Sciatic nerve (tissue), 2 donors: ENCODE measurements around the gene ERICH6. TPM values are rescaled to one million over a fixed set of nuclear protein-coding genes. Genes with fewer than 3 reads are reported as not detected.

Experiments
- ATAC-seq: fragments of 200-7000 bp; cut with Tn5 transposase; one replicate; pipeline ENCODE4 v1.9.1; 2020; ENCODE audit warnings: mild to moderate bottlenecking, moderate library complexity
- DNase-seq: peaks from one replicate; pipeline ENCODE4 v3.0.0-alpha.2; 2020; ENCODE audit warnings: low spot score
- intact Hi-C: fragments of 100-400 bp; cut with DNase I; formaldehyde crosslinking; loops from one replicate; pipeline ENCODE4 v1.14.2; 2022
- total RNA-seq: library from RNA; stranded (reverse); fragmentation: NEBNext Ultra II Directional; extraction: Animal tissue kit (Norgen Biotek cat#: 25700); gene quantifications from one replicate; pipeline ENCODE4 v1.2.1, GENCODE V29; 2021
- donor health status: DM: no; HTN: no; CAD: no.
- donor health status: DM: no; HTN: no; CAD: no.

Gene ERICH6
- total RNA-seq, 1 donor from 2014 or later = 0.49 TPM

DNA sequence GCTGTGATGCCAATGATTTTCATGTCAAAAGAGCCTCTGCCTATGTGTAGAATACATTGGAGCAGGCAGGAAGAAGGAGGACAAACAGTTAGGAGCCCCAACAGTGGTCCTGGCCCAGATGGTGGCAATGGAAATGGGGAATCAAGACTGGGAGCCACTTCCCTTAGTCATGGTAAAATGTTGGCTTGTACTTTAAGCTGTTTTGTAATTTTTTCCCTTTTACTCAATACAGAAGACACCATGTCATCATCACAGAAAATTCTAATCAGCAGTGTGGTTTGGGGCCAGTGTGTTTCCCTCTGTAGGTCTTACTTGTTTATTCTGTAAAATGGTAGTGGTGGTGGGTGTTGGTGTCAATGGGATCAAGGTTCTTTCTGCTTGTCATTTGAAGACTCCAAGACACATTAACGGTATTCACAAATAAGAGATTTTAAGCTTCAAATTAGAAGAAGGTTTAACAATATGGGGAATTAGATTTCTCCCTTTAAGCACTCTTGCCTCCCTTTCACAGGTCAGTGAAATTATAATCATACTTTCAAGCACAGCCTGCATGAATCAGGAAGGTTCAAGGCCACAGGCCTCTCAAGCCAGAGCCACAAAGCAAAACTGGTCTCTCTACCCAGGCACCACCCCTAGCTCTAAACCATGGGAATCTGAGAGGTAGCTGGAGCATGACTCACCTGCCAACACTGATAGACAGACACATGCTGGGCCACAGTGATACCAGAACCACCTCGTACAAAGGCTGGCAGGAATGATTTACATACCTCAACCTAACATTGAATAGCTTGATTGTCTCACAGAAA is 34.4 kb upstream of the ERICH6 start:
- DNase-seq (no peak), ATAC-seq (peak; percentile 77)
- intact Hi-C loops = no loop called here

DNA sequence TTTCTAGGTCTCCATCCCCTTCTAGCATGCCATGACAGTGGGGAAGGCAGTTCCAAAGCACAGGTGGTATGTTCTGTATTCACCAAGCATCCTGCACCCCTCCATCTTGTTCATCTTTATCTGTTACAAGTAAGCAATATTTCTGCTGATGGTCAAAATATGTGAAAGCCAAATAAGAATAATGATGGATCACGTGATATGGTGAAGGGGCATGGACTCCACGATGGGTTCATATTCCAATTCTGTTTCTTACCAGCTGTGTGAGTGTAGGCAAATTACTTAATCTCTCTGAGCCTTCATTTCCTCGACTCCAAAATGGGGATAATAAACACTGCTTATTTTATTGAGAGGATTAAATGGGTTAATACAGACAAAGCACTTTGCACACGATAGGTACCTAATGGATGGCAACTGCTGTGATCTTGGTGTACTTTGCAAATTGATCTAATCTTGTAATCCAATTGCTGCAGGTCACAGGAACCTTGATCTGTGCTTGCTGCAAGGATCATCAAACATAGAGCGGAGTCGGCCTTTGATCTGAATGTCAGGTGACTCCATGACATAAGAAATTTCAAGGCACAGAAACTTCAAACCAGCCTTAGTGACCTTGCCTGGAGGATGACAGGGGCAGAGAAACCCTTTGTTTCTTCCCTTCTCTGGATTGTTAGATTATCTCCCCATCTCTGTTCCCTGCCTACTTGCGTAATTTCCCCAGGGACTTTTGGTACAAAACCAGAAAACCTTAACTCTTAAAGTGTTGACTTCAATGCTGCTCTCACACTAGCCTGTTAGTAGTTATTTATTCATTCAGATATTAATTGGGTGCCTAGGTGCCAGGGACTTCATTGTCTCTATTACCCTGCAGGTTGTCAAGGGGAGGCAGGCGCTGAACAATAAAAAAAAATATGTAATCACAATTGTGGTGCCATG is 33.4 kb upstream of the ERICH6 start:
- intact Hi-C loops = no loop called here
- DNase-seq (no peak), ATAC-seq (peak; percentile 62)

DNA sequence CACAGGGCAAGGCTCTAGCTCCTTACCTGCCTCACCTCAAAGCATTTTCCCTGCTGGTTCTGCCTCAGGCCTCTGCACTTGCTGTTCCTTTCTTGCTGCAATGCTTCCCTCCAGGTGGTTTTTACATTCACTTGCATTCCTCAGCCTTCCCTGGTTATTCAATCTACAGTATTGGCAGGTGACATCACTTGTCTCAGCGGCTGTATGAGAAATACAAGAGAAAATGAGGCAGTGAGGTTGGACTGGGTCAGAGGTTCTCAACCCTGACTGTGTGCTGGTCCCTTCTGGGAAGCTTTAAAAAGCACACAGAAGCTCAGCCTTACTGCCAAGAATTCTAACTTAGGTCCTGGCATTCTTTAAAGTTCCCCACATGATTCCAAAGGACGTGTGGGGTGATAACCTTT is 32.6 kb upstream of the ERICH6 start:
- DNase-seq = no peak
- intact Hi-C loops = no loop called here
- ATAC-seq = no peak

DNA sequence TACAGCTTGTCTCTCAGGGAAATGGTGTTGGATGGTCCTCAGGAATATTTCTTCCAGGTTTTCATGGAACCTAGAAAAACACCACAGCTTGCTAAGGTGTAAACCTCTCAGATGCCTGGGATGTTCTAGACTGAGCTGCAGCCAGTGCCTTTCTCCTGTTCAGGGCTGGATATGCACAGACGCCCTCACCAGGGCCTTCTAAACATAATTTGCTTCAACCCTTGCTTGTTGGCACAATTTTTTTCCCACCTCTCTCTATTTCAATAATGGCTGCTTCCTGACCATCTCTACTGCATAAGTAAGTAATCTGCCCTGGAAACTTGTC is 31.0 kb upstream of the ERICH6 start:
- intact Hi-C loops = no loop called here
- DNase-seq = no peak
- ATAC-seq = no peak

DNA sequence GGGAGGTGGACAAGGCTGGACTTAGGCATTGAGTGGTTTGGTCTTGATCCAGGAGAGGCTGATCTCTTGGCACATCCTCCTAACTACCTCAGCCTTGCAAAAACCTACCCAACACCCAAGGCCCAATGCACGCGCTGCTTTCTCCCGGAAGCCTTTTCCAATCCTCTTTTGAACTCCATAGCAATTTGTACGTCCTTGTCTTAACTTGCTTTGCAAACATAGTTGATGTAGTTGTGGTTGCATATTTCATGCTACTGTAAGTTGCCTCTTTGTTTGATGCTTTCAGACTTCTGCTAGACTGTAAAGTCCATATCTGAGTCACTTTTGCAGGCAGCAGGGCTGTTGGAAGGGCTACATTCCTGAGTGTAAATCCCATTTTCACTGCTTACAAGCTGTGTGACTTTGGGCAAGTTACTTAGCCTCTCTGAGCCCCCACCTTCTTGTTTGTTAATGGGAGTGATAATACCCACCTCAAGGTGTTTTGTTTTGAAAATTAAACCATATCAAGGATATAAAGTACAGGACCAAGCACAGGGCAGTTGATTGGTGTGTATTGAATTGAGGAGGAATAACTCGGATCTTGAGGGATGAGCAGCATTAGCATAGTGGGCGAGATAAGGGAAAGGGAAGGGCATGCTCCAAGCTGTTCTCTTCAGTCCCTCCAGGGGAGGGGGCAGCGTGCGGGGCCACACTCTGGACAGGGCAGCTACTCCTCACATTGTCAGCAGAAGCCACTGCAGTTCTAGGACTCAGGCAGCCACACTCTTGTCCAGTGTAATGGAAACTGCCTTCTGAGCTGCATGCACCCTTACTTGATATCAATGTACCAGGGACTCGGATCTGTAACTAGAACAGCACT is 30.4 kb upstream of the ERICH6 start:
- intact Hi-C loops = no loop called here
- no peak for ATAC-seq
- DNase-seq = no peak

DNA sequence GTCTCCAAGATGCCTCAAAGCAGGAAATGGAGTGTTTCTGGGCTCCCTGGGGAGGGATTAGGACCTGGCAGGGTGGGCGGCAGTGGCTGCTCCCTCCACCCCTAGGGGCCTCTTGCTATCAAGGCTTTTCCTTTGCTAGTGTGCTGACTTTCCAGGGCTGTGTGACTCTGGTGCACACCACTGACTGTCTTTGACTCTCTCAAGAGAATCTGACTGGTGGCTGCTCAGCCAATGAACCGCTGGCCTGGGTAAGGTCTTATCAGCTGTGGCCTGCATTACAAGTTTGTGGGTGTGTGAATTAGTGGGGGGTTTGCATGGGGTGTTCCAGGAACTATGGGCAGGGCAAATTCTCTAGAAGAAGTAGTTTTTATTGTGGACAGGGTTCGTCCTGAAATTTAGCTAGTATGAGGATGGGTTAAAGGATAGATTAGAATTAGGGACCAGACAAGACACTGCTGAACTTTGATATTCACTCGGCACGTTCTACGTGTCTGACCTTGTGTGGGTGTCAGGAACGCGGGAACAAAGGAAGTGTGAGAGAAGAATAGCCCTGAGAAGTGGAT is 29.7 kb upstream of the ERICH6 start:
- no peak for DNase-seq
- ATAC-seq = no peak
- intact Hi-C loops = no loop called here

DNA sequence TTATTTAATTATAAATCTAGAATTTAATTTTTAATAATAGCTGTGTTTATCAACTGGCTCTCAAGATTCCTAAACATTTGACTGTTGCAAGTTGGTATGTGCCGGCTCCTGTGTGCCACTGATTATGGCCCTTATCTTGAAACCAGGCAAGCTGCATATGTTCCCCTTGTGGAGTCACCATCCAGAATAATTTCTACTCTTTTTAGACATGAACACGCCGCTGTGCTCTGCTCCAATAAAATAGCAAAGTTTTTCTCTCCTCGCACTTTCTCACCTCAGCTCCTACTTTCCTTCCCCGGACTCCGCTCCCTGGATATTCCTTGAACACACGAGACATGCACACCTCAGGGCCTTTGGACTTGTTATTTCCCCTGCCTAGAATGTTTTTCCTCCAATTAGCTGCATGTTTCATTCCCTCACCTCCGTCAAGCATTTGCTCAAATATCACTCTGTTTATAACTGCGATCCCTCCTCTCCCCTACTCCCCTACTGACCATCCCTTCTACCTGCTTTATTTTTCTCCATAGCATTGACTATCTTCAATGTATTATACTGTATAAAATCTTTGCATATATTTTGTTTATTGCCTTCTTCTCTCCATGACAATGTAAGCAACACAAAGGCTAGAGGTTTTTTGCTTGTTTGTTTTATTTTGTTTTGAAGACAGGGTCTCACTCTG is 26.1 kb upstream of the ERICH6 start:
- intact Hi-C loops = loop anchor here (10.0 kb wide), 2 partner anchors 135 to 415 kb away; no protein-coding TSS in a partner anchor
- no peak for ATAC-seq
- DNase-seq = no peak

DNA sequence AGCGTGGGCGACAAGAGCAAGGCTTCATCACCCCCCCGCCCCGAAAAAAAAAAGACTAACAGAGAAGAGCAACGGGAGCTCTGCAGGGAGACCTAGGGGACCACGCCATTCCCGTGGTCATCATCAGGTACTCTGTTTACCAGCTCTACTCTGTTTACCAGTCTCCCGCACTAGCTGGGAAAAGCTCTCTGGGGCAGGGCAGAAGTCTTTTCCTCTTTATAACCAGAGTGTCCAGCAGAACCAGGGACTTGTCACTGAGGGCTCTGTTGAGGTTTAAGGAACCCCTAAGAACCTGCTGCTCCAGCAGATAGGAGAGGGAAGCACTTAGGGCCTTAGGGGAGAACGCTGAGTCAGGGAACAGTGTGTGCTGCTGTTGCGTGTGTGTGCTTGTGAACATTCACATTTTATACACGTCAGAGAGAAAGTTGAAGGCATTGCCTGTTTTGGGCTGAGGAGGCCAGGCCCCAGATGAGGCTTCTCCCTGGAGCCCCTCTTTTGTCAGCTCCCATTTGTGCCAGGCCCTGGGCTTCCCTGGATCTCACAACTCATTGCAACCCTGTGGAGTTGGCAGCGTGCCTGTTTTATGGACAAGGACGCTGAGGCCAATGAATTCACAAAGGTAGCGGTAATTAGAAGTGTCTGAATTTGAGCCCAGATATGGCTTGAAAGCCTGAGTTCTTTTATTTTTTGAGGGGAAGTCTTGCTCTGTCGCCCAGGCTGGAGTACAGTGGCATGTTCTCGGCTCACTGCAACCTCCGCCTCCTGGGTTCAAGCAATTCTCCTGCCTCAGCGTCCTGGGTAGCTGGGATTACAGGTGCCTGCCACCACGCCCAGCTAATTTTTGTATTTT is 24.2 kb upstream of the ERICH6 start:
- peak; percentile 87 for ATAC-seq
- intact Hi-C loops = loop anchor here (10.0 kb wide), 2 partner anchors 137 to 417 kb away; no protein-coding TSS in a partner anchor
- no peak for DNase-seq

DNA sequence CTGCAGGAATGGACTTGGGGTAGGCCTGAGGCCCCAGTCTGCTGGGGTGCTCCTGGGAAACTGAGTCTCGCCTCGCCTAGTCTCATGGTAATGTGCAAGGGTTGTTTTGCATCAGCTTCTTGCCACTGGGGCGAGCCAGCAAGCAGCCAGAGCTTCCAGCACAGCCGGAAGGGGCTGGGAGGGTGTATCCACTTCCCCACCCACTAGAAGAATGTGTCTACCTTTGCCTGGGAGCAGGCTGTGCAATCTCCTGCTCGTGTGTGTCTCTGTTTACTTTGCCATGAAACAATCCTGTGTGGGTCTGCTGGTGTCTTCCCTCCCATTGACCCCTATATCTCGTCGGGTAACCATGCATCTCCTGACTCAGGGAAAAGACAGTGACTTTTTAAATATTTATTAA is 21.8 kb upstream of the ERICH6 start:
- DNase-seq = no peak
- ATAC-seq = no peak
- intact Hi-C loops = loop anchor here (10.0 kb wide), 2 partner anchors 139 to 419 kb away; no protein-coding TSS in a partner anchor

DNA sequence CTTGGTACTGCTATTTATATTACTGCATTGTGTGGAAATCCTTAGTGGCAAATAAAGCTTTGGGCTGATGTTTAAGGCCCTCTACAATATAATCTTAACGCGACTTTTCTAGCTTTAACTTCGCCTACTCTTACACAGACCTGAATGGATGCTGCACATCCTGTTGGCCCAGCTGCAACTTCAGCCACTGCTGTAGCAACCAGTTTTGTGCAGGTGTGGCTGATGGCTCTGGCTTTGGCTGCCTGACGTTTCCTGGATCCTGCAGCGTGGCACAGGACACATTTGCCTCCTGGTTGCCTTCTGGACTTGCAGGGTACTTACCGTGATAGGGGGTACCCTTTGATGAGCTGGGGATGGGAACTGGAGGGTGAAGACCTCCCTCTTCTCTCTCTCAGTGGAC is 20.2 kb upstream of the ERICH6 start:
- no peak for ATAC-seq
- DNase-seq = no peak
- intact Hi-C loops = loop anchor here (10.0 kb wide), 2 partner anchors 141 to 421 kb away; no protein-coding TSS in a partner anchor

DNA sequence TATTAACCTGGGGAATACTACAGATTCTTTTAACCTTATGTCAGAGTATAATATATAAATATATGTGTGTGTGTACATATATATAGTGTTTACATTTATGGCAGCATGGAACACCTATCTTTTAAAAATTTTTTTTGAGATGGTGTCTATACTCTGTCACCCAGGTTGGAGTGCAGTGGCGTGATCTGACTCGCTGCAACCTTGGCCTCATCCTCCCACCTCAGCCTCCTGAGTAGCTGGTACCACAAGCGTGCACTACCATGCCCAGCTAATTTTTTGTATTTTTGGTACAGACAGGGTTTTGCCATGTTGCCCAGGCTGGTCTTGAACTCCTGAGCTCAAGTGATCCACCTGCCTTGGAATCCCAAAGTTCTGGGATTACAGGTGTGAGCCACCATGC is 18.5 kb upstream of the ERICH6 start:
- intact Hi-C loops = loop anchor here (10.0 kb wide), 2 partner anchors 143 to 423 kb away; no protein-coding TSS in a partner anchor
- DNase-seq = no peak
- peak; percentile 8 for ATAC-seq

DNA sequence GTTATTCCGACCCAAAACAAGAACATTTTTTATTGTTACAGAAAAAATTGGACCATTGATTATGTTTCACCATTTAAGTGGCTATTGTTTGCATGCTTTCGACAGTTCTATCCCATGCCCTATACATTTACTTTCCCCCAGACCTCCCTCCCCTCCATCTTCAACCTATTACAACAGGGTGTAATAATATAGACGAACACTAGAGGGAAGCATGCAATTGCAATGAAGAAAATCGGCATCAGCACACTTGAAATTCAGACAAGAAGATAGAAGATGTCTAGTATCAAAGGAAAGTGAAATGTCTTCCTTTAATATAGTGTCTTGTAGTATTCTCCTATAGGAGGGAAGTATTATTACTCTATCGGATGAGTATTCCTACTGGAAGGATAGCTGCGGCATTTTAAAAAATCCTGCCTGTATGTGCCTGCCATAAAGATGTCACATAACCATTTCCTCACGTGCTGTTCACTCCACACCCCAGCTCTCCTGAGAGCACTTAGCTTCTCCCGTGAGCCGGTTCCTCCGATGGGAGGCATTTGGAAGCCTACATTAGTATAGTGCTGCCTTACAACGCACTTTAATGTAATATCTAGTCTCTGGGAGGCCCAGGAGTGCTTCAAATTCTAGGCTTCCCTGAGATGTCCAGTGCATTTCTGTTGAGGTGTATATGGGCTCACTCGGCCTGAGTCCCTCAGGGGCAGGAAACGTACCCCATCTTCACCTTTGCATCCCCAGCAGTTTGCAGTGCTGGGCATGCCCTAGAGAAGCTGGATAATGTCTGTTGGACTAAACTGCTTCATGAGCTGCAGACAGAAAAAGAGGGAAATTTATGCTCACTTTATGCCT is 17.8 kb upstream of the ERICH6 start:
- no peak for DNase-seq
- intact Hi-C loops = loop anchor here (10.0 kb wide), 2 partner anchors 143 to 423 kb away; no protein-coding TSS in a partner anchor
- peak; percentile 77 for ATAC-seq

DNA sequence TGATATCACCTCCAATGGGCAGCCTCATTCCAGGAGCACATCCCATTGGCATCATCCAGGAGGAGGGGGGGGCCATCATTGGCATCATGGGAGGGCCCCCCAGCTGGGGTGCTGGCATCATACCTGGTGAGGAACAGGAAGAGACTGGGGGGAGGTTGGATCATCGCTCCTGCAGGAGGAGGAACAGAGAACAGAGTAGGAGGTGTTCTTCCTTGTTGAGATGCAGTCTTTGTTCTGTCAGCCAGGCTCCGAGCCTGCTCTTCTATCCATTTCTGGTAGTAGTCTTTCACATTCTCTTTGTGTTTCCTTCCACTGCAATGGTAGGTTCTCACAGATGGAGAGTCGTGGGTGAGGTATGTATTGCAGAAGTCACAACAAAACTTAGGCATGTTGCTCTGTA is 16.7 kb upstream of the ERICH6 start:
- ATAC-seq (no peak), DNase-seq (no peak)
- intact Hi-C loops = loop anchor here (10.0 kb wide), 2 partner anchors 144 to 424 kb away; no protein-coding TSS in a partner anchor

DNA sequence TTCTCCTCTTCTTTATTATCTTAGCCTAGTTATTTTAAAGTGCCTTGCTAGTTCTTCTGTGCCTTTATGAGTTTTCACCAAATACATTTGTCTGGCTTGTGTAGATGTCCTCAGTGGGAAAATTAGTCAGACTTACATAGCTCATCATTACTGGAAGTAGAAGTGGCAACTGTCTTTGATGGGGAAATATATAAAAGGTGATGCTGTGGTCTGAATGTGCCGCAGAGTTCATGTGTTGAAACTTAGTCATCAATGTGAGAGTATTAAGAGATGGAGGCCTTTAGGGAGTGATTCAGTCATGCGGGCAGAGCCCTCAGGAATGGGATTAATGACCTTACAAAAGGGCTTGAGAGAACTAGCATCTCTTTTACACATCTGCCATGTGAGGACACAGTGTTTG is 6.4 kb upstream of the ERICH6 start:
- ATAC-seq (no peak), DNase-seq (no peak)
- intact Hi-C loops = no loop called here

DNA sequence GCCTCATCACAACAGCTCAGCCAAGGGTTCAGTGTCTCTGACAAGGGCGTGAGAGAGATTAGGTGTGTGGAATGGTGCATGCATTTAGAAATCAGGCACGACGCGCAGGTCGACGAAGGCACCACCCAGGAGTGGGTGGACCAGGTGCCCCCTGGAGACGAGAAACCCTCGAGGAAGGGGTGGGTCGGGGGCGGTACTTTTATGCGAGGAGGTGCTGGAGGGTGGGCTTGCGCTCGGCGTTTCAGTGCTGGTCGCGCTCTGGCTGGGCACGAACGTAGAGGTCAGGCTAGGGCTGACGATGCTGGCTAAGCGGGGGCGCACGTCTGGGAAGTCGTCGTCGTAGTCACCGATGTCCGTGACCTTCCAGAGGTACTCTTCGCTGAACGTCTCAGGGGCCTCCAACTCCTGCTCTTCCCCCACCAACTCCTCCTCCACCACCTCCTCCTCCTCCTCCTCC is 393 bp downstream of the ERICH6 start:
- ATAC-seq (peak; percentile 57), DNase-seq (peak; percentile 72)
- intact Hi-C loops = no loop called here

DNA sequence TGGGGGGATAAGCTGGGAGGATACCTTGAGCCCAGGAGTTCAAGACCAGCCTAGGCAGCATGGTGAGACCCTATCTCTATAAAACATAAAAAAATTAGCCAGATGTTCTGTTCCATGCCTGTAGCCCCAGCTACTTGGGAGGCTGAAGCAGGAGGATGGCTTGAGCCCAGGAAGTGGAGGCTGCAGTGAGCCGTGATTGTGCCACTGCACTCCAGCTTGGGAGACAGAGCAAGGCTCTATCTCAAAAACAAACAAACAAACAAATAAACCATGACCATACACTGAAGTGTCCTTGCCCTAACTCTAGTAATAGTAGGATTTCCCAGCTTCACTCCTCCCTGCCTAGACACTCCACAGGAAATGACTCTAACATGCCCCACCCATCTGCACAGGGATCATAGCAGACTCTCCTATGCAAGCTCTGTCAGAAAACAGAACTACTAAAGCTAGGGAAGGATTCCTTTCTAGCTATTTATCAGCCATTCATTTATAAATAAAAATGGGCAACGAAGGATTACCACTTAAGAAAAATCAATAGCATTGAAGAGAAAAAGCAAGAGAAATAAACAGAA is 4.6 kb downstream of the ERICH6 start:
- DNase-seq (no peak), ATAC-seq (no peak)
- intact Hi-C loops = no loop called here
